DMS 273 (cell line): ENCODE measurements around the gene SLC13A2.
"Not testable (repeated sequence)": the region's sequence is repeated elsewhere in the genome, so short reads cannot be mapped to it uniquely, and the experiment has no call there.

ENCODE experiments used
- DNase-seq: peaks from one replicate; lab custom pipeline; 2025; ENCODE audit not compliant: unreplicated experiment; lab: John Stamatoyannopoulos, UW

Gene SLC13A2, protein sequence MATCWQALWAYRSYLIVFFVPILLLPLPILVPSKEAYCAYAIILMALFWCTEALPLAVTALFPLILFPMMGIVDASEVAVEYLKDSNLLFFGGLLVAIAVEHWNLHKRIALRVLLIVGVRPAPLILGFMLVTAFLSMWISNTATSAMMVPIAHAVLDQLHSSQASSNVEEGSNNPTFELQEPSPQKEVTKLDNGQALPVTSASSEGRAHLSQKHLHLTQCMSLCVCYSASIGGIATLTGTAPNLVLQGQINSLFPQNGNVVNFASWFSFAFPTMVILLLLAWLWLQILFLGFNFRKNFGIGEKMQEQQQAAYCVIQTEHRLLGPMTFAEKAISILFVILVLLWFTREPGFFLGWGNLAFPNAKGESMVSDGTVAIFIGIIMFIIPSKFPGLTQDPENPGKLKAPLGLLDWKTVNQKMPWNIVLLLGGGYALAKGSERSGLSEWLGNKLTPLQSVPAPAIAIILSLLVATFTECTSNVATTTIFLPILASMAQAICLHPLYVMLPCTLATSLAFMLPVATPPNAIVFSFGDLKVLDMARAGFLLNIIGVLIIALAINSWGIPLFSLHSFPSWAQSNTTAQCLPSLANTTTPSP

DNA sequence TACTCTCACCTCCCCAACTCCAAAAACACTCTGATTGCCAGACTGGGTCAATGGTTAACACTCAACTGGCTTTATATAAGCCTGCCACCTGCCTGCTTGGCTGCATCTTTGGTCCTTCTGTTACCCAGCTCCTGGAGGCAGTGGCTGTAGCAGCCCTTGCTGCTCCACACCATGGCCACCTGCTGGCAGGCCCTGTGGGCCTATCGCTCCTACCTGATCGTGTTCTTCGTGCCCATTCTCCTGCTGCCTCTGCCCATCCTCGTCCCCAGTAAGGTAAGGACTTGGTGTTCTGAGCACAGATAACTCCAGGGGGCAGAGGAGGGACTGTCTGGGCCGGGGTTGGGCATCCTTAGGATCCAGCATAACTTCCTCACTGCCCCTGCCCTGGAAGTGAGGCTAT lies at the start of gene SLC13A2:
Gene SLC13A2 (plus strand): TSS at position 103 of the 400 bp plus-strand sequence. CDS start 69 bp downstream, at position 172.
- peak; percentile 49 for DNase-seq

DNA sequence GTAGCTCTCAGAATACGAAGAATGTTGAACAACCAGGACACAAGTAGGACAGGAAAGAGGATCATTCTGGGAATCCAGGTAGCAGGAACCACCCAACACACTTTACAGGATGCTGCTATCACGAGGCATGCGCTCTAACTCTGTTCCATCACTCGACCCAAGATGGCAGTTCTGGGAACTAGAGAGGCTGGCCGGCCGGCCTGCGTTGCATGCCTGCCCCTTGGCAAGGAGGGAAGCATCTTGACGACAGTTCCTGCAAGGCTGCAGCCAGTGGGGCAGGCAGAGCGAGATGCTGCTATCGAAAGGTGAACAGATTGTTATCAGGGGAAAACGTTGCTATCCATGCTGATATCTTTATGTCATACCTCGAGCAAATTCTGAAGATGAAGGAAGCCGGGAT lies 48.2 kb upstream of the SLC13A2 start:
- DNase-seq, result no peak

DNA sequence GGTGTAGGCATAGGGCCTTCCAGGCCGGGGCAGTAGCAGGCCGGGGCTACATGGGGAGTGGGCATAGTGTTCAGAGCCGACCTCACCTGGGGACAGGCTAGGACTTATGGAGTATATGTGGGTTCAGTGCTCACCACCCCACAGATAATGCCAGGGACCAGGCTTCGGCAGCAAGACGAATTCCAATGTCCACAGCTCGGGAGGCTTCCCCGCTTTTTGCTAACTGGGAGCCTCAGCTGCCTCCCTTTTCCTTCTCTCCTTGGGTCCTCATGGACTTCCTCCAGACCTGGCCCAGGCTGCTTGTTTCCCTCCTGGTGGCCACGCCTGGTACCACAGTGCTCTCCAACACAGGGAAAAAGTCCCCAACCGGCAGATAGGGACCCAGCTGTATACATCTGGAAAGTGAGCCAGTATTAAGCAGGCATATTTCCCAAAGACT lies 47.3 kb upstream of the SLC13A2 start:
- peak; percentile 86 for DNase-seq

DNA sequence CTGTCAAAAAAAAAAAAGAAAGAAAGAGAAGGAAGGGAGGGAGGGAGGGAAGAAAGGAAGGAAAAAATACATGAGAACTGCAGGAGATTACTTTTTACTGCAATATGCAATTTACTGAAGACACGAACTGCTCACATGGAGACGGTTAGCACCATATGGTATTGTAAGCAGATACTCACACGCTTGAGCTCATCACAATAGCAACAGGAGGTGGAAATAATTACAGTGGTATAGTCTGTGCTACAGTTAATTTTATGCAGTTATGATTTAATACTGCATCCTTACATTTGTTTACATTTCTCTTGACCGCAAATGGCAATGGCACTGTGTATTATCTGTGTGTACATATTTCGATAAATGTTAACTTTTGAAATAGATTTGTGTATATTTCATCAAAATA lies 46.1 kb upstream of the SLC13A2 start:
- peak; percentile 93 for DNase-seq

DNA sequence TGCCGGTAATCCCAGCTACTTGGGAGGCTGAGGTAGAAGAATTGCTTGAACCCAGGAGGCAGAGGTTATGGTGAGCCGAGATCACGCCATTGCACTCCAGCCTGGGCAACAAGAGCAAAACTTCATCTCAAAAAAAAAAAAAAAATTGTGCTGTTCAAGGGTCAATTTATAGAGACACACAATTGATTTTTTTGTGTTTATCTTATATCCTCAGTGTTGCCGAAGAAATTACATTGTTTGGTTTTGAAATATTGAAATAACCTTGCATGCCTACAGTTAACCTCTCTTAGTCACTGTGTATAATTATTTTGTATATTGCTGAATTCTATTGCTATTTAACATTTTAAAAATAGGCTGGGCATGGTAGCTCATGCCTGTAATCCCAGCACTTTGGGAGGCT lies 45.5 kb upstream of the SLC13A2 start:
- DNase-seq, result not testable (repeated sequence)

DNA sequence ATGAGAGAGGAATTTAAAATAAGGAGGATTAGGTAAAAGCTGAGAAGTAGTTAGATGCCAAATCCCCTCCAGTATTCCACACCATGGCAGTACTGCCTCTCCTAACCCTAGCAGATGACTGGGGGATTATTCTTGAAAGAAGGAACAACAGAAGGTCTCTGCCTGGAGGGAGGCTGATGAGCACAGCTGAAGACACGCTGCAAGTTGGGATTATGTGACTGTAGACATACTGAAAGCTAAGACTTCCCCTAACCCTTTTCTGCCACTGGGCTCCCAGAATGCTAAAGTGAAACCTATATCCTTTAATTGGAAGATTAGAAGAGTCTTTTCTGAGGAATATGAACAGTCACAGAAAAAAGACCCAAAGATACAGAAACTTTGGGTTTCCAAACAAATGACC lies 39.7 kb upstream of the SLC13A2 start:
- DNase-seq, result peak; percentile 21

DNA sequence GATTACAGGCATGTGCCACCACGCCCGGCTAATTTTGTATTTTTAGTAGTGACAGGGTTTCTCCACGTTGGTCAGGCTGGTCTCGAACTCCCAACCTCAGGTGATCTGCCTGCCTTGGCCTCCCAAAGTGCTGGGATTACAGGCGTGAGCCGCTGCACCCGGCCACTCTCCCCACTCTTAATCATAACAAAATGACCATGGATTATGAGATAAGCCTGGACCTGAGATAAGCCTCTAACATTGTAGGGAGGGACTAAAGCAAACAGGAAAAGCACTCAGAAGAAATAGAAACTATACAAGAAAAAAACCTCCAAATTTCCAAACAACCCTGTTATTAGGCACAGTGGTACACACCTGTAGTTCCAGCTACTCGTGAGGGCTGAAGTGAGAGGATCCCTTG lies 39.1 kb upstream of the SLC13A2 start:
- DNase-seq, result not testable (repeated sequence)

DNA sequence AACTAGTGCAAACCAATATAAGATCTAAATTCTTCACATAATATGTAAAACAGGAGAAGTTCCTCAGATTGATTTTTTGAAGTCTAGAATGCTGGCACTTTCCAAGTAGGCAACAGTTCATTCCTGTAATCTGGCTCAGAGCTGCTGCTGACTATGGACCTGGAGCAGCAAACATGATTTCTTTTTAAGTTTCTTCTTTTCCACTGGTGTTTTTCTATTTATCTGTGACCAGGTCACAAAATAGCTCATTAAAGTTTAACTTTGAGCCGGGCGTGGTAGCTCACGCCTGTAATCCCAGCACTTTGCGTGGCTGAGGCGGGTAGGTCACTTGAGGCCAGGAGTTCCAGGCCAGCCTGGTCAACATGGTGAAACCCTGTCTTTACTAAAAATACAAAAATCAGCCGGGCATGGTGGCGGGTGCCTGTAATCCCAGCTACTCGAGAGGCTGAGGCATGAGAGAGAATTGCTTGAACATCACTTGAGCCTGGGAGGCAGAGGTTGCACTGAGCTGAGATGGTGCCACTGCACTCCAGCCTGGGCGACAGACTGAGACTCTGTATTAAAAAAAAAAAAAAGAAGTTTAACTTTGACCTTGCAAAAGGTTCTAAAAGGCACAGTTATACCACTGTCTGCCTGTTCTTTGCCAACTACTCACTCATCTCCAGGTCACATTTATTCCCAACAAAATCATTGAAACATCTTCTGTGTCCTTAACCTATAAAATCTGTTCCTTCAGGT lies 29.4 kb upstream of the SLC13A2 start:
- no peak for DNase-seq

DNA sequence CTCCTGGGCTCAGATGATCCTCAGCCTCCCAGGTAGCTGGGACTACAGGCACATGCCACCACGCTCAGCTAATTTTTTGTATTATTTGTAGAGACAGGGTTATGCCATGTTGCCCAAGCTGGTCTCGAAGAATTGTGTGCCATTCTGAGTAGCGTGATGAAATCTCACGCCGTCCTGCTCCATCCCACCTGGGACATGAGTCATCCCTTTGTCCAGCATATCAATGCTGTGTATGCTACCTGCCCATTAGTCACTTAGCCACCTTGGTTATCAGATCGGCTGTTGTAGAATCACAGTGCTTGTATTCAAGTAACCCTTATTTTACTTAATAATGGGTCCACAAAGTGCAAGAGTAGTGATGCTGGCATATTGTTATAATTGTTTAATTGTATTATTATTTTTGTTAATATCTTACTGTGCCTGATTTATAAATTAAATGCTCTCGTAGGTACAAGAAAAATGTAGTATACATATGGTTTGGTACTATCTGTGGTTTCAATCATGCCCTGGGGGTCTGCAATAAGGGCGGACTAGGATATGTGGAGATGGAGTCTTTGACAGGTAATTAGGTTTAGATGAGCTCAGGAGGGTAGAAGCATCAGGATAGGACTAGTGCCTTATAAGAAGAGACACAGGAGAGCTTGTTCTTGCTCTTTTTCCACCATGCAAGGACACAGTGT lies 26.6 kb upstream of the SLC13A2 start:
- no peak for DNase-seq

DNA sequence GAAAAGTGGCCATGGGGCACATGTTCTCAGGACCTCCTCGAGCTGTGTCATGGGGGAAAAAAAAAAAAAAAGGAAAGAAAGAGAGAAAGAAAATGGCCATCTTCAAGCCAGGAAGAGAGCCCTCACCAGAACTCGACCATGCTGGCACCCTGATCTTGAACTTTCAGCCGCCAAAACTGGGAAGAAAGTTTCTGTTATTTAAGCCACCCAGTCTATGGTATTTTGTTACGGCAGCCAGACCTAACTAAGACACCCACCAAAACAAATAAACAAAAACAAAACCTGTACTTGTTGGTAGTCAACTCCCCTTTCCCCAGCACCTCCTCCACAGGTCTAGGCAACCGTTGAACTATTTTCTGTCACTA lies 26.1 kb upstream of the SLC13A2 start:
- DNase-seq, result no peak

DNA sequence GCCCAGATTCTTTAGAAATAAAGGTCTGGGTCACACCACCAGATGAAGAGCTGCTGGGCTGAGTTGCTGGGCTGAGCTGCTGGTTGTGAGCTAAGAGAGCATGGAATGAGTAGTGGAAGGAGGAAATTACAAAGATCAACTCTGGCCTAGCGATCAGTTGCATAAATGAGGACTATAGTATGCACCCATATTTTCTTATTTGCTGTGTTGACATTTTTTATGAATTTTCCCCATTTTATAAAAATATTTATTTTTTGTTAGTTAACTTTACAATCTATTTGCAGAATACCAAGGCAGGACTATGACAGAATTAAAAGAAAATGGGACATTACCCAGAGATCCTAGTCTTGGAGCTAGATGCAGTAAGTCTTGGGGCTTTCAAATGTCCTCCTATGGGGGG lies 23.6 kb upstream of the SLC13A2 start:
- no peak for DNase-seq

DNA sequence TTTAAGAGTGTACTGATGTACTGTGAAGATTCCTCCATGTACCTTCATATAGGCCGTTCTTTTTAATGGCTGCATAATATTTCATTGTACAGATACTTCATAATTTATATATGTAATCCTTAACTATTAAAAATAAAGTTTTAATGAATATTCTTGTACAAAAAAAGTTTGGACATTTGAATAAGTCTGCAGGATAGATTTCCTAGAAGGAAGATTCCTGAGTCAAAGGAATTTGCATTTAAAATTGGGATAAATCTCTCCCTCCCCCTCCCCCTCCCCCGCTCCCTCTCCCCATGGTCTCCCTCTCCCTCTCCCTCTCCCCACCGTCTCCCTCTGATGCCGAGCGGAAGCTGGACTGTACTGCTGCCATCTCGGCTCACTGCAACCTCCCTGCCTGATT lies 15.6 kb upstream of the SLC13A2 start:
- DNase-seq, result no peak

DNA sequence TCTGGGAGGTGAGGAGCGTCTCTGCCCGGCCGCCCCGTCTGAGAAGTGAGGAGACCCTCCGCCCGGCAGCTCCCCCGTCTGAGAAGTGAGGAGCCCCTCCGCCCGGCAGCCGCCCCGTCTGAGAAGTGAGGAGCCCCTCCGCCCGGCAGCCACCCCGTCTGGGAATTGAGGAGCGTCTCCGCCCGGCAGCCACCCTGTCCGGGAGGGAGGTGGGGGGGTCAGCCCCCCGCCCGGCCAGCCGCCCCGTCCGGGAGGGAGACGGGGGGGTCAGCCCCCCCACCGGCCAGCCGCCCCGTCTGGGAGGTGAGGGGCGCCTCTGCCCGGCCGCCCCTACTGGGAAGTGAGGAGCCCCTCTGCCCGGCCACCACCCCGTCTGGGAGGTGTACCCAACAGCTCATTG lies 14.6 kb upstream of the SLC13A2 start:
- not testable (repeated sequence) for DNase-seq

DNA sequence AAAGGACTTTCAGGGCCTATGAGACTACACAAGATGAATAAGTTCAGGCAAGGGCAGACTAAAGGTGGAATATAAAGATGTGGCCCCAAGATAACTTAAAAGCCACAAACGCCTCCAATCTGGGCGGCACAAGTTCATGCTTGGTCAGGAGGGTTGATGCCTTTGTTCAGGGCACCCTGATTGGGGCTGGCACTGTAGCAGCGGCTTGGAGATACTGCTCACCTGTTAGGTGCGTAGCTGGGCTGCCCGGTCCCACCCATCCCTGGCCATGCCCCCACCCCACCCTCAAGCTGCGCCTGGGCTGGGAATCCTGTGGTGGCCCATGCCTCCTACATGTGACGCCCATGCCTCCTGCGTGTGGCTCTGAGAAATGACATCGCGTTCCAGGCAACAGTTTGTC lies 12.5 kb upstream of the SLC13A2 start:
- DNase-seq, result no peak

DNA sequence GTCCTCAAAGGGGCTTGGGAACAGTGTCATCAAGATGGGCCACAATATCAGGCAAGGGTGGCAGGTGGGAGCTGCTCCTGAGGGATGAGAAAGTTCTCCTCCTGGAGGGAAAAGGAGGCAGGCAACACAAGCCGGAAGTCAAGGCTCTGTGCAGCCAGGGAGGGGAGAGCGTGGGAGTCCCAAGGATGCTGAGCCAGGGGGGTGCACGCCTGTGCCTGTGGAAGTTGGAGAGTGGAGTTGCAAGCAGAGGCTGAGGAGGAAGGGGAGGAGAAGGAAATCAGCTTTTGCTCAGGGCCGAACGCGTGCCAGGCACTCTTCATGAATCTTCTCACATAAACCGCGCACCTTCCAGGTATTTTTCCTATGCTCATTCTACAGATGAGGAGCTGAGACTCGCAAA lies 7.4 kb upstream of the SLC13A2 start:
- DNase-seq, result no peak

DNA sequence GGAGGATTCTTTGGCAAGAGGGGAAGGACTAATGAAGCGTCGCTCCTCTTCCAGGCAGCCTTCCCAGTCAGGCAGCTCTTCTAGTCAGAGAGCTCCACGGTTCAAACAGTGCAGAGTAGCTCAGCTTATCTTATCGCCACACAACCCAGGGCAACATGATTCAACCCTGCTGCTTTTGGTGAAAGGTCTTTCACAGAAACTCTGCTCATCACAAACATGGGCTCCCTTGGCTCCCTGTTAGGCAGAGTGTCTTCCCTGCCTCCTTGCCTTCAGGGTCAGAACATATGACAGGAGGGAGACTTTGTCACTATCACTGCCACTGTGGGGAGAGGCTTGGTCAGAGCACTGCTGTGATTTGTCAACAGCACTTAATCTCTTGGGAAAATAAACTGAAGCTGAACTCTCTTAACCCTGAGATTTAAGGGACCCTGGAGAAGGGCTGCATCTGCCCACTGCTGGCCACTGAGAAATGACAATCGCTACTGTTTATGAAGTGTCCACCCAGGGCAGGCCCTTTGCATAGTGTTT lies 6.9 kb upstream of the SLC13A2 start:
- no peak for DNase-seq

DNA sequence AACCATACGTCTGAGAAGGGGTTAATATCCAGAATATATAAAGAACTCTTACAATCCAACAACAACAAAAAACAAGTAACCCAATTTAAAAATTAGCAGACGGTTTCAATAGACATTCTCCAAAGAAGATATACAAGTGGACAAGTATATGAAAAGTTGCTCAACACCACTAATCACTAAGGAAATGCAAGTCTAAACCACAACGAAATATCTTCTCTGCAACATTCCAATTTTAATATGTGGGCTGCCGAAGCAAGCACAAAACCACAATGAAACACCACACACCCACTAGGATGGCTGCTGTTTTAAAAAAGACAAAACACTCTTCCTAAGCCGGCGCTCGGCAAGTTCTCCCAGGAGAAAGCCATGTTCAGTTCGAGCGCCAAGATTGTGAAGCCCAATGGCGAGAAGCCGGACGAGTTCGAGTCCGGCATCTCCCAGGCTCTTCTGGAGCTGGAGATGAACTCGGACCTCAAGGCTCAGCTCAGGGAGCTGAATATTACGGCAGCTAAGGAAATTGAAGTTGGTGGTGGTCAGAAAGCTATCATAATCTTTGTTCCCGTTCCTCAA lies 5.9 kb upstream of the SLC13A2 start:
- DNase-seq, result no peak

DNA sequence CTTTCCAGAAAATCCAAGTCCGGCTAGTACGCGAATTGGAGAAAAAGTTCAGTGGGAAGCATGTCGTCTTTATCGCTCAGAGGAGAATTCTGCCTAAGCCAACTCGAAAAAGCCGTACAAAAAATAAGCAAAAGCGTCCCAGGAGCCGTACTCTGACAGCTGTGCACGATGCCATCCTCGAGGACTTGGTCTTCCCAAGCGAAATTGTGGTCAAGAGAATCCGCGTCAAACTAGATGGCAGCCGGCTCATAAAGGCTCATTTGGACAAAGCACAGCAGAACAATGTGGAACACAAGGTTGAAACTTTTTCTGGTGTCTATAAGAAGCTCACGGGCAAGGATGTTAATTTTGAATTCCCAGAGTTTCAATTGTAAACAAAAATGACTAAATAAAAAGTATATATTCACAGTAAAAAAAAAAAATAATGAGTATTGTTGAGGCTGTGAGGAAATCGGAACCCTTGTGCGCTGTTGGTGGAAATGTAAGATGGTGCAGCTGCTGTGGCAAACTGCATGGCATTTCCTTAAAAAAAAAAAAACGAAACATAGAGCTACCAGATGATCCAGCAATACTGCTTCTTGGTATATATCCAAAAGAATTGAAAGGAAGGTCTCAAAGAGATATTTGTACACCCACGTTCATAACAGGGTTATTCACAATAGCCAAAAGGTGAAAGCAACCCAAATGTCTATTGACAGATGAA lies 5.3 kb upstream of the SLC13A2 start:
- DNase-seq, result not testable (repeated sequence)

DNA sequence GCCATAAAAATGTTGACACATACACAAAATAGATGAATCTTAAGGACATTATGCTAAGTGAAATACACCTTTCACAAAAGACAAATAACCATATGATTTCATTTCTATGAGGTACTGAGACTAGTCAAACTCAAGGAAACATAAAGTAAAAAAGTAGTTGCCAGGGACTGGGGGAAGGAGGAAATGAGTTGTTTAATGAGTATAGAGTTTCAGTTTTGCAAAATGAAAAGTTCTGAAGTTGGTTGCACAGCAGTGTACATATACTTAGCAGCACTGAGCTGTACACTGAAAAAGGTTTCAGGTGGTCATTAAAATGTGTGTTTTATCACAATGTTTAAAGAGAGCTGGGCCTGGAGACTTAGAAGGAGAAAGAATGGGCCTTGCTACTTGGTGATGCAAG lies 4.7 kb upstream of the SLC13A2 start:
- no peak for DNase-seq

DNA sequence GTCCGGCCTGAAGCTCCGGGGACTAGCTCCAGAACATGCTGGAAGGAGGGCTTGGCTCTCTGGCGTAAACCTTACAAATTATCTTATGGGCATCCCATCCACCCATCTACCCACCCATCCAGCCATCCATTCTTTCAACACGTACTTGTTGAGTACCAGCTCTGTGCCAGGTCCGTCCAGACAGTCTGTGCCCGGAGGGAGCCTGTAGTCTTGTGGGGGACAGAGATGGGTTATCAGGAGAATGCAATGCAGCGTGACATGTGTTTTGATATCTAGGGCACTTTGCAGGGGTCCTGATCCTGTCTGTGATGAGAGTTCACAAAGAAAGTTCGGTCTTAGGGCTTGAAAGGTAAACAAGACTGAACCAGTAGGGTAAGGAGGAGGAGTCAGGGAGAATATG lies 4.1 kb upstream of the SLC13A2 start:
- DNase-seq, result no peak
